Stimulated activated CD4-positive, alpha-beta T cell treated with anti-CD3 and anti-CD28 coated beads, Interleukin-4, amount 100 ng/mL, for 1 hour (primary cell): ENCODE measurements around the gene ALK.

ENCODE experiments used
- DNase-seq: peaks from one replicate; pipeline ENCODE4 v3.0.0-alpha.2; 2020

The ALK gene

DNA sequence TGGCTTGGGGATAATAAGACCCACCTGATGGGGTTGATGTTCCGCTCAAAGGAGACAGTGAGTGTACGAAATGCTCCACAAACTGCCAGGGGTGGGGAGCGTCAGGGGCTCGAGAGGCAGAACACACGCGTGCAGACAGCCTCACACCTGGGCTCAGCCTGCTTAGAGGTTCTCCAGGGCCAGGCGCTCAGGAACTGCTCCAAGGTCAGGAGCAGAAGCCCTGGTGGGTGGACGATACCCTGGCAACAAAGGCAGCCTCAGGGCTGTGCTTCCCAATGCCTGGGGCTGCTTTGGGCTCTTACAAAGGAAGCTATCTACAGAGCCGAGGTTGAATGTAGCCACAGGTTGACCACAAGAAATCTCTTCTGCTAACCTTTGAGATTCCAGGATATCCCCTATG is 691.7 kb downstream of the ALK start:
- DNase-seq, result no peak

- DNase-seq, result no peak
Observed at GRCh38 chr2:29228947-29229346, 692.4 kb downstream of the ALK start.

DNA sequence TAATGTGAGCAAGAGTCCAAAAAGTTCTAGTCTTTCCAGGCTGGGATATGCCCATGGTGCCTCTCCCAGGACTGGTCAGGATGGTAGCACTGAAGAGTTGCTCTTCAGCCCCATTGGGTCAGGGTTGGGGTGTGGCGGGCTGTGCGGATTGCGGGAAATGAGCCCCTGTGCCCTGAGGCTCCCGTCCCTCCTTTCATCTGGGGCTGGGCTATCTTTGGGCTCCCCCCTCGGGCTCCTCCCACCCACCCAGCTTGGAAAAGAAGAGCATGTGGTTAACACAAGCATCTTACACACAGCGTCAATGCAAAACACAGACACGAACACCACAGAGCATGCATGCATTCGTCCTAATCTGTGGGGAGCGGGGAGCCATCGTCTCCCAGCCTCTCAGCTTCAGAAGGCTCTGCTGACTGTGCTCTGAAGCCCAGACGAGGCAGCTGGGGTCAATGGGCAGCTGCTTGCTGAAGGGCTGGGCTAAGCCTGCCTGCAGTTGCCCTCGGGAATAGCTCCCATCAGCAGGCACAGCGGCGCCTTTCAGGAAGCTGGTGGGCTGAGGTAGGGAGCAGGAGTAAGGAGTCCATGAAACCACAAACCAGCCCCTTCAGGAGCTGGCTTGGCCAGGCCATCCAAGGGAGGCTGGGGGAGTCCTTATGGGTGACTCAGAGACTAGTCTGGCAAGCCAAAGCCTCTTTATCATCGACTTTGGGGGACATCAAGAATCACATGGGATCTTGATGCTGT is 693.3 kb downstream of the ALK start:
- DNase-seq, result no peak

DNA sequence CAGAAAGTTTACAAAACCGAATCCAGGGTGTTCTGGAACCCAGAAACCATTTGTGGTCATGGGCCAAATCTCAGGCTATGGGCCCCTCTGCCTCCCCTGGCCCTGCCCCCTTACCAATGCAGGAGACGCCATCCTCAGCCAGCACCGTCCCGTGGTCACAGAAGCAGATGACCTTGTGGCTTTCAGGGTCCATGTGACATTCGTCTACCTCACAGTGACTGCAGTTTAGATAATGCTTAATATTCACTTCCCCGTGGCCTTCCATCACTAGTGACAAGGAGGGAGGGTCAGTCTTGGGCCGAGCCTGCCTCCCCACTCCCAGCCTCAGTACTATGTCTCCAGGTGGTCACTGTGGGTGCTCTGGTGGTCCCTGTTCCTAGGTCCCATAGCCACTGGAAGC is 694.6 kb downstream of the ALK start:
- DNase-seq, result no peak

GRCh38 chr2:29226375-29226774 is 695.0 kb downstream of the ALK start:
- DNase-seq, result no peak

GRCh38 chr2:29225814-29226213 is 695.6 kb downstream of the ALK start:
- DNase-seq, result no peak

DNA sequence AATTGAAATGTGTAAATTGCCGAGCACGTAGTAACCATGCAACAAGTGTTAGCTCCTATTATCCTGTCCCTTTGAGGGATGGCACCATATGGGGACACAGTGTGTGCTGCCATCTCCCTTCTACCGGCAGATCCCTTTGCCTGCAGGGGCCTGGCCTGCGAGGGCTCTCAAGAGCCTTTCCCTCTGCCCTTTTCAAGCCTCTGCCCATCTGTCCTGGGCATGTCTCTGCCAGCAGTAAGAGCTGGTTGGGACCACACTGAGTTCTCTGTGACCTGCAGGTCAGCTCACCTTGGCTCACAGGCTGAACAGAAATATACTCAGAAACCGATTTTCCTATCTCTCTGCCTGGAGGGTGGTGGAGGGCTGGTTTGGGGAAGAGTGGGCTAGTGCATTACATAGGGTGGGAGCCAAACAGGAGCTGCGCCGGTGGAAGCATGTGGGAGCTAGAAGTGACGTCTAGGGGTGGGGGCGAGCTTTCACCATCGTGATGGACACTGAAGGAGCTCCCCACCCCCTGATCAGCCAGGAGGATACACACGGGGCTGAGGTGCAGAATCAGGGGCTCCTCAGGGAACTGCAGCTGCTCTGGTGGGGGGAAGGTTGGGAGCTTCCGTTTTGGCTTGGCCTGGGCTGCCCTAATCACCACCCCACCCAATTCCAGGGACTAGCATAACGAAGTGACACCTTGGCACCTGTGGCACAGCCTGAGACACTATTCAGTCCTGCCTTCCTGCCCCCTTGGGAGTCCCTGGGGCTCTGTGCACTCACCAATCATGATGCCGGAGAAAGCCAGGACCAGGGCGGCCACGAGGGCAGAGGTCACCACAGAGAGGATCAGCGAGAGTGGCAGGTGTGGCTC is 696.5 kb downstream of the ALK start:
- DNase-seq, result no peak

GRCh38 chr2:29223851-29224692 is 697.3 kb downstream of the ALK start:
- DNase-seq, result no peak

GRCh38 chr2:29223257-29223656 is 698.1 kb downstream of the ALK start:
- DNase-seq, result no peak

- no peak for DNase-seq
Observed at GRCh38 chr2:29222381-29223179, 698.8 kb downstream of the ALK start.

DNA sequence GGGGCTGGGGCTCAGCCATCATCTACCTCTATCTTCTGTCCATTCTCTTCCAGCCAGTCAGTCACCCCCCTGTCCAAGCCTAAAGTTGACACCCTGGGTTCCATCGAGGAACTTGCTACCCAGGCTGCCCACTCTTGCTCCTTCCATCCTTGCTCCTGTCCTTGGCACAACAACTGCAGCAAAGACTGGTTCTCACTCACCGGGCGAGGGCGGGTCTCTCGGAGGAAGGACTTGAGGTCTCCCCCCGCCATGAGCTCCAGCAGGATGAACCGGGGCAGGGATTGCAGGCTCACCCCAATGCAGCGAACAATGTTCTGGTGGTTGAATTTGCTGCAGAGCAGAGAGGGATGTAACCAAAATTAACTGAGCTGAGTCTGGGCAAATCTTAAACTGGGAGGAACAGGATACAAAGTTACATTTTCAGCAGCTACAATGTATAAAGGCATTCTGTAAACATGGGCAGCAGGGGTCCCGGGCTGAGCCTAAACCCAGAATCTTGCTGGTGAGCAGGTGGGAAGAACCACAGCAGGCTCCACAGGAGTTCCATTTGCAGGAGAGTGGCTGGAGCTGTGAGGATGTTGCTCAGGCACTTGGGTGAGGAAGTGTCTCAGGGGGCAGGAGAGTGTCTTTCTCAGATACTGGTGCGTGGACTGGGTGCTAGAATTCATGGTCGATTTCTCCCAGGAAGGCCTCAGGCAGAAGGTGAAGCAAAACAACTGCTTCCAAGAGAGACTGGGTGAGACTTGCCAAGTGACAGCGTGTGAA is 700.7 kb downstream of the ALK start:
- no peak for DNase-seq

DNA sequence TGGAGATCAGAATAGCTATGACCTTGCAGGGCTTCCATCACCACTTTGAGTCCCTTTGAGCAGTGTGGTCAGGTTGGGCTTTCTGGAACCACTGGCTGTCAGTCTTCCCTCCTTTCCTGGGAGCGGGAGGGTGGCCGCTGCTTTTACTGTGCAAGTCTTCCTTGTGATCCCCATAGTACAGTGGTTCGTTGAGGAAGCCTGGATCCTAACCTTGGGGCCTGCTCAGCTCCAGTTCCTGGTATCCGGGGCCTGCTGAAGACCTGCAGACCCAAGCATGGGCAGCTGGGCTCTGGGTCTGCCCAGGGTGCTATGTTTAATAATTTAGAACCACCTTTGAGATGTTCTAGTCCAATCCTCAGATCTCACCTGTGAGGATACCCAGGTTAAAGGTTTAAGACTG is 702.0 kb downstream of the ALK start:
- no peak for DNase-seq

- no peak for DNase-seq
Observed at GRCh38 chr2:29218550-29219125, 702.7 kb downstream of the ALK start.

DNA sequence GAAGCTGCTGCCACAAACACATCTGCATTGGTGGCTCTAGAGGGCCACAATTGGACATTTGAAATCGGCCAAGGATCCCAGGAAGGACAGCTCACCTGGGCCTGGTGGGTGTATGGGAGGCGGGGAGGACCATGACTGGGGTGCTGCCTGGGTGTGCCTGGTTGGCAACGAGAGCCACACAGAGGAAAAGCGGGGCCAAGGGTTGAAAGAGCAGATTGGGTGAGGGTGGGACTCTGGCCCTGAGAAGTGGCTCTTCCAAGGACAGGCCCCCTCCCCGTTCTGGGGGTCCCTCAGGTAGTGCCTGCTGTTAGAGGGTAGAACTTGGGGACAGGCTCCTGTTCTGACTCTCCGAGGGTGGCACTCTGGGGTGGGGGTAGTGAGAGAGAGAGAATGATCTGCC is 703.3 kb downstream of the ALK start:
- no peak for DNase-seq

- DNase-seq, result no peak
Observed at GRCh38 chr2:29216609-29216909, 704.8 kb downstream of the ALK start.

- no peak for DNase-seq
Observed at GRCh38 chr2:29215739-29216608, 705.4 kb downstream of the ALK start.

DNA sequence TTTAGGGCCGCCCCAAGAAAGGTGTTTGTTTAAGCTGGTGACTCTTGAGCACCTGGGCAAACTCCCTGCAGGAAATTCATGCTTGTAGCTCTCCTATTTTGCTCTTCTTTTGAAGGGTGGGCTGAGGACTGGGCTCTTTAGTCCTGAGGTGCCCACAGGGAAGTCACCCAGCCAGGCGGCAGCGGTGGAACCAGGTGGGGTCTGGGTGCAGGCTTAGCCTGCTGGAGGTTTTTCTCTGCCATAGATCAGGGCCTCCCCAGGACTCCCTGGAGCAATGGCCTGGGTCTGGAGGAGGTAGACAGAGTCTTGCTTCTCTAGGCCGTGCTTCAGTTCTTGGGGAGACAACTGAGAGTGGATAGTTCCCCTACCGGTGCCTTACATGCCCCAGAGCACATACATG is 706.3 kb downstream of the ALK start:
- no peak for DNase-seq

- DNase-seq, result no peak
Observed at GRCh38 chr2:29213888-29214291, 707.5 kb downstream of the ALK start.

DNA sequence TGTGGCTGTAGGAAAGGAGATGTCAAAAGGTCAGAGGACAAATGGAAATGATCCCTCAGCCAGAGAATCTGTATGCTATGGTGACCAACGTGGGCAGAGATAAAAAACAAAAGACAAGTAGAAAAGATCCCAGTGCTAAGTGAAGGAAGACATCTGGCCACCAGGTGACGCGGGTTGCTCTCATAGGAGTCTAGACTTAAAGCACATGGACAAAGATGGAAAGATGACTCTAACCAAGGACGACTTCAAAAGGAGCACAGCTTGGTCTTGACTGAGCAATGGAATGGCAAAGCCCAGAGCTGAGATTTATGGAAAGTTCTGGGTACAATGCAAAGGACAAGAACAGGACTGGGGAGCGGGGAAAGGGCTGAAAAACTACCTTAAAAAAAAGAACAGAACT is 709.4 kb downstream of the ALK start:
- DNase-seq, result no peak

GRCh38 chr2:29209551-29209950 is 711.8 kb downstream of the ALK start:
- no peak for DNase-seq
